Upper lobe of left lung (tissue), 6 donors: ENCODE data around the gene SLC12A1. TPM values are rescaled to one million over a fixed set of nuclear protein-coding genes. Genes with fewer than 3 reads are reported as not detected.

Source experiments
- ATAC-seq, 2 donors: fragments of 200-7000 bp; cut with Tn5 transposase; one replicate each; pipeline ENCODE4 v1.9.1; 2022; ENCODE audit warnings: mild to moderate bottlenecking in 2 of 2, moderate library complexity in 2 of 2; ENCODE audit not compliant: low FRiP score in 2 of 2
- DNase-seq, 2 donors: peaks; one replicate each; pipeline ENCODE4 v3.0.0-alpha.2; 2019 to 2020
- H3K27ac ChIP-seq, 4 donors: fragments of 200-600 bp; sonication (generic); one replicate each; pipeline ENCODE4 v1.5.1; 2016 to 2019
- H3K27me3 ChIP-seq, 4 donors: fragments of 200-600 bp; sonication (generic); one replicate each; pipeline ENCODE4 v1.5.1; 2017 to 2019
- H3K36me3 ChIP-seq, 4 donors: fragments of 200-600 bp; sonication (generic); one replicate each; pipeline ENCODE4 v1.5.1; 2016 to 2019
- H3K4me1 ChIP-seq, 4 donors: fragments of 200-600 bp; sonication (generic); one replicate each; pipeline ENCODE4 v1.5.1; 2018 to 2019
- H3K4me3 ChIP-seq, 4 donors: fragments of 200-600 bp; sonication (generic); one replicate each; pipeline ENCODE4 v1.5.1; 2017 to 2019; ENCODE audit warnings: mild to moderate bottlenecking in 2 of 4, moderate library complexity in 1 of 4
- H3K9me3 ChIP-seq, 4 donors: fragments of 200-600 bp; sonication (generic); one replicate each; pipeline ENCODE4 v1.5.1; 2018 to 2019
- CTCF ChIP-seq, 6 experiments: fragments of 450-650 bp in 4 of 6; fragments of 200-600 bp in 2 of 6; sonication (generic) in 2 of 6; IDR thresholded peaks; one replicate each; pipeline ENCODE4 v1.5.1; 2016 to 2019; ENCODE audit warnings: antibody characterized with exemption in 6 of 6
- EP300 ChIP-seq, 4 donors: sonication (generic); formaldehyde crosslinking; IDR thresholded peaks; one replicate each; pipeline ENCODE4 v1.5.1; 2017; ENCODE audit warnings: antibody characterized with exemption in 4 of 4, control low read depth in 2 of 4
- POLR2A ChIP-seq, 4 donors: fragments of 450-650 bp; IDR thresholded peaks; one replicate each; pipeline ENCODE4 v1.5.1; 2016 to 2017; ENCODE audit warnings: antibody characterized with exemption in 4 of 4, mild to moderate bottlenecking in 2 of 4
- POLR2AphosphoS5 ChIP-seq, 2 donors: sonication (generic); formaldehyde crosslinking; IDR thresholded peaks; one replicate each; pipeline ENCODE4 v1.5.1; 2017; ENCODE audit warnings: antibody characterized with exemption in 2 of 2
- WGBS, 2 donors: methylation state at CpG; one replicate each; pipeline ENCODE4 v1.1.5; 2017 to 2018; 5-methylcytosine and 5-hydroxymethylcytosine counted together
- total RNA-seq, 6 donors: library from RNA; depleted of rRNA in 4 of 6; stranded (reverse); fragments of >200 nt in 4 of 6; gene quantifications; one replicate each; pipeline versions ENCODE4 v1.1.0 to v1.2.1, GENCODE V29; 2016 to 2021
- donor health status: DM: no; HTN: no; CAD: no; lungs with moderate emphysema.
- donor health status: DM: no; HTN: yes; CAD: no; lungs with severe emphysema.

The SLC12A1 gene
- total RNA-seq, 6 donors from 2014 or later, result not detected

GRCh38 chr15:48191574-48192225 is 14.4 kb upstream of the SLC12A1 start, which contains the start of gene CTXN2:
TSS of gene CTXN2 (plus strand) at chr15:48191665. CDS start at chr15:48201301, 9,636 bp downstream.
- WGBS, 2 donors, result 13 to 17% methylated on average over 26 to 31 of the region's 31 CpGs

DNA sequence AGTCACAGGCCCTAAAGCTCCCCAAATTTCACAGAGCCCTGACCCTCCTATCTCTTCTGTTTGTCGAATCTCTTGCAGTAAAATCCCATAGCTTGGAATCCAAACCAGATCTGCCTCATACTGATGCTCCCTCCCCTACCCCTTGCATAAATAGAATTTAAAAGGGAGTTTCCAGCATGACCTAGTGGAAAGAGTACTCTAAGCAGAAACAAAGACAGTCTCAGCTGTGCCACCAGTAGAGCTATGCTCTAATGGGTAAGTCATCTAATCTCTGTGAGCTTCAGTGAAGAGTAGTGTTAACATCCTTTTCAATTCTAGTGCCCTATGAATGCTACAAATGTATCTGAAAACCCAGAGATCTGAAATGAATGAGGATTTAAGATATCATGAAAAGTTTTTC is 4.0 kb upstream of the SLC12A1 start:
- TF ChIP-seq CTCF (IDR thresholded peaks at IDR 0.05) (no peak), POLR2A (IDR thresholded peaks at IDR 0.05) (no peak), POLR2AphosphoS5 (IDR thresholded peaks at IDR 0.05) (no peak), EP300 (IDR thresholded peaks at IDR 0.05) (no peak)
- 81 to 90% methylated on average over 1 of the region's 1 CpG for WGBS, 2 donors
- Histone ChIP-seq H3K27ac (no peak overlapping the region), H3K36me3 (no peaks in the 10 kb centered on the region), H3K9me3 (no peaks in the 10 kb centered on the region), H3K4me3 (no peak overlapping the region), H3K4me1 (no peaks in the 10 kb centered on the region), H3K27me3 (no peaks in the 10 kb centered on the region)
- ATAC-seq (no peak), DNase-seq (no peak)

More at GRCh38 chr15:48191574-48192225, 14.4 kb upstream of the SLC12A1 start, which contains the start of gene CTXN2:
- Histone ChIP-seq H3K9me3 (no peaks in the 10 kb centered on the region), H3K27me3 (no peaks in the 10 kb centered on the region), H3K27ac (no peak within 1 kb of the TSS), H3K4me3 (no peak within 1 kb of the TSS), H3K36me3 (no peaks in the 10 kb centered on the region), H3K4me1 (no peaks in the 10 kb centered on the region)
- DNase-seq (no peak), ATAC-seq (no peak)
- no peak for TF ChIP-seq POLR2AphosphoS5 (IDR thresholded peaks at IDR 0.05)

- no peaks in the 10 kb centered on the region for H3K36me3 ChIP-seq
- H3K27me3 ChIP-seq, result no peaks in the 10 kb centered on the region
- H3K9me3 ChIP-seq, result no peaks in the 10 kb centered on the region
- no peak overlapping the region for H3K4me3 ChIP-seq
- 61 to 86% methylated on average over 1 of the region's 1 CpG for WGBS, 2 donors
- DNase-seq (no peak), ATAC-seq (no peak)
- H3K4me1 ChIP-seq, result no peaks in the 10 kb centered on the region
- TF ChIP-seq CTCF (IDR thresholded peaks at IDR 0.05), result no peak
- TF ChIP-seq EP300 (IDR thresholded peaks at IDR 0.05), result no peak
- no peak for TF ChIP-seq POLR2AphosphoS5 (IDR thresholded peaks at IDR 0.05)
- no peak for TF ChIP-seq POLR2A (IDR thresholded peaks at IDR 0.05)
- no peak overlapping the region for H3K27ac ChIP-seq
Measured at GRCh38 chr15:48221261-48221660, 15.2 kb downstream of the SLC12A1 start.

DNA sequence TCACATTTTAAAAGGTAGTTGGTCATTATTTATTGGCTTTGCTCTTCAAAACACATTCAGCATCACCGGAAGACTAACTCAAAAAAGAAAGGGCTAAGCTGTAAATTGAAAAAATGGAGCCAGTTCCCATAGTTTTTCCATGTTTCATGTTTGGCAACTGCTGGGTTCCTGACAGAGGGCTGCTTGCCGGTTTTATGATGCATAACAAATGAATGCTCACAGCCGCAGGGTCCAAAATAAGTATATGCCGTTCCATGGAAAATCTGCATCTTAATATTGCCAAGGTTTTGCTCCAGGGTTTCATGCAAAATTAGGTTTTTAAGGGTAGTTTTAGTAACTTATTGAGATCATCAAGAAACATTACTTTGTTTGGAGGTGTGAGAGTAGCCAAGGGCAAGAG is 15.8 kb downstream of the SLC12A1 start:
- WGBS, 2 donors, result 78 to 93% methylated on average over 4 of the region's 4 CpGs
- TF ChIP-seq EP300 (IDR thresholded peaks at IDR 0.05) (no peak), POLR2A (IDR thresholded peaks at IDR 0.05) (no peak), POLR2AphosphoS5 (IDR thresholded peaks at IDR 0.05) (no peak), CTCF (IDR thresholded peaks at IDR 0.05) (no peak)
- ATAC-seq (no peak), DNase-seq (no peak)
- no peak overlapping the region for H3K4me3 ChIP-seq
- H3K27ac ChIP-seq, result no peak overlapping the region
- H3K27me3 ChIP-seq, result no peaks in the 10 kb centered on the region
- no peaks in the 10 kb centered on the region for H3K36me3 ChIP-seq
- no peaks in the 10 kb centered on the region for H3K9me3 ChIP-seq
- H3K4me1 ChIP-seq, result no peaks in the 10 kb centered on the region

GRCh38 chr15:48222627-48223026 is 16.5 kb downstream of the SLC12A1 start:
- no peak overlapping the region for H3K27ac ChIP-seq
- TF ChIP-seq EP300 (IDR thresholded peaks at IDR 0.05) (no peak), POLR2AphosphoS5 (IDR thresholded peaks at IDR 0.05) (no peak), CTCF (IDR thresholded peaks at IDR 0.05) (no peak), POLR2A (IDR thresholded peaks at IDR 0.05) (no peak)
- H3K4me1 ChIP-seq, result no peaks in the 10 kb centered on the region
- no peak overlapping the region for H3K4me3 ChIP-seq
- H3K36me3 ChIP-seq, result no peaks in the 10 kb centered on the region
- H3K27me3 ChIP-seq, result no peaks in the 10 kb centered on the region
- WGBS, 2 donors, result 28 to 40% methylated on average over 1 of the region's 1 CpG
- H3K9me3 ChIP-seq, result no peaks in the 10 kb centered on the region
- no peak for DNase-seq
- ATAC-seq, result no peak
